Measurements from ENCODE around the gene SLC1A3. TPM values are rescaled to one million over a fixed set of nuclear protein-coding genes. Genes with fewer than 3 reads are reported as not detected.

The SLC1A3 gene
- total RNA-seq, 1 experiment from 2014 or later, result 6.0 TPM

DNA sequence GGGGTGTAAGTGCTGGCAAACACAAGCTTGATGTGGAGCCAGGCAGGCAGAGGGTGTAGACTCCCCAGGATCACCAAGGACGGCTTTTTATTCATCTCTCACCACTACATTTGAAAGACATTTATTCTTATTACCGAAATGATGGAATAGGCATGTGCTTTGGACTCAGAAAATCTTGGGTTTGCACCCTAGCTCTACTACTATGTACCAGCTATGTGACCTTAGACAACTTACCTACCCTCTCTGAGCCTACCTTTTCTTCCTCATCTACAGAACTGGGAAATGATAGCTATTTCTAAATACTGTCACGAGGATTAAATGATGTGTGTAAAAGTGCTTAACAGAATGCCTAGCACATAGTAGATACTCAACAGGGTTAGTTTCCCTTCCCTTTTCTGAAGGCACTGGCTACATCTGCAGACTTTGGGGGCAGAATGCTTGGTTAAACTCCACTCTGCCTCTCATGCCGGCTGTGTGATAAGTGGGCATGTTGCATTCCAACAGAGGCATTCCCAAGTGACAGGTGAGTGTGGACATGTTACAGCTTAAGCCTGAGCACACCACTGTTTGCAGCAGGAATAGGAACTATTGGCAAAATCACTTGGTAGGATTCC lies 94.8 kb downstream of the SLC1A3 start:
- no peak overlapping the region for H3K4me3 Mint-ChIP-seq (ENCODE audit: low read depth, unreplicated experiment)
- no peak overlapping the region for H3K27ac Mint-ChIP-seq (ENCODE audit: unreplicated experiment)
- intact Hi-C loops (cut with micrococcal nuclease; ENCODE audit: unreplicated experiment), result no loop called here
- H3K9me3 Mint-ChIP-seq (ENCODE audit: low read depth, unreplicated experiment), result no peaks in the 10 kb centered on the region
- BruUV-seq (replicated peaks), result no TSS peak
- no peaks in the 10 kb centered on the region for H3K36me3 Mint-ChIP-seq (ENCODE audit: insufficient read depth, unreplicated experiment)
- TF ChIP-seq CTCF (IDR thresholded peaks at IDR 0.05; ENCODE audit: unreplicated experiment), result no peak
- DNase-seq, result no peak
- H3K4me1 Mint-ChIP-seq (ENCODE audit: low read depth, unreplicated experiment), result no peaks in the 10 kb centered on the region
- CTCF ChIA-PET, result interaction anchor here (0.8 to 1.1 kb wide), 2 partner anchors 11 to 311 kb away, joined by 3 to 7 read pairs; no protein-coding TSS in a partner anchor
- H3K27me3 Mint-ChIP-seq (ENCODE audit: unreplicated experiment), result peaks cover 84% of the 10 kb centered on the region

DNA sequence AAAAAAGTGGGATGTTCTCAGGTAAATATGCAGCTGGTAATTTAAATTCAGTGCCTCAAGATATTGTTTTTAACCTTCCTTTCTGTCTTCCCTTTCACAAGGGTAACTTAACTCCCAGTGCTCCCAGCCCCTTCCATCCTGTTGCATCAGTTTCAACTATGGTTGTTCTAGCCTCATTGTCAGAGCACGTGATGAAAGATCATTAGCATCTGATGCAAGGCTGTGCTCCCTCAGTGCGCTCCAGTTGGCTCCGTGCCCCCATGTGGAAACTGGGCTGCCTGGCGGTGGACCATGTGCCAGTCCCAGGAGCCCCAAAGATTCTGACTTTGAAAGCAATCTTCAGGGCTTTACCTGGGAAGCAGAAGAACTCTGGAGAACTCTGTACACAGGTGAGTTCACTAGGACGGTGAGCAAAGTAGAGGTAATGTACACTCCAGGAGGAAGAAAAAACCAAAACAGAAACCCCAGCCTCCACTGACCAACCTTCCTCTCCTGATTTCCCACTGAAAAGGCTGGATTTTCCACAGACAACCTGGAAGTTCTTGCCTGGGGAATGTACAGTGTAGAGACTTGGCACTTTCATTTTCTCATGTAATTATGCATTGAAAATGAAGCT lies 96.9 kb downstream of the SLC1A3 start:
- H3K36me3 Mint-ChIP-seq (ENCODE audit: insufficient read depth, unreplicated experiment), result no peaks in the 10 kb centered on the region
- H3K27ac Mint-ChIP-seq (ENCODE audit: unreplicated experiment), result no peak overlapping the region
- intact Hi-C loops (cut with micrococcal nuclease; ENCODE audit: unreplicated experiment), result no loop called here
- BruUV-seq (replicated peaks), result no TSS peak
- CTCF ChIA-PET, result no interaction called here
- no peak overlapping the region for H3K4me3 Mint-ChIP-seq (ENCODE audit: low read depth, unreplicated experiment)
- no peak for DNase-seq
- no peak for TF ChIP-seq CTCF (IDR thresholded peaks at IDR 0.05; ENCODE audit: unreplicated experiment)
- peaks cover 75% of the 10 kb centered on the region for H3K27me3 Mint-ChIP-seq (ENCODE audit: unreplicated experiment)
- no peaks in the 10 kb centered on the region for H3K4me1 Mint-ChIP-seq (ENCODE audit: low read depth, unreplicated experiment)
- H3K9me3 Mint-ChIP-seq (ENCODE audit: low read depth, unreplicated experiment), result no peaks in the 10 kb centered on the region

GRCh38 chr5:36704131-36704530 lies 97.7 kb downstream of the SLC1A3 start:
- no peaks in the 10 kb centered on the region for H3K9me3 Mint-ChIP-seq (ENCODE audit: low read depth, unreplicated experiment)
- TF ChIP-seq CTCF (IDR thresholded peaks at IDR 0.05; ENCODE audit: unreplicated experiment), result no peak
- BruUV-seq (replicated peaks), result no TSS peak
- H3K27ac Mint-ChIP-seq (ENCODE audit: unreplicated experiment), result no peak overlapping the region
- H3K4me3 Mint-ChIP-seq (ENCODE audit: low read depth, unreplicated experiment), result no peak overlapping the region
- H3K27me3 Mint-ChIP-seq (ENCODE audit: unreplicated experiment), result peaks cover 75% of the 10 kb centered on the region
- intact Hi-C loops (cut with micrococcal nuclease; ENCODE audit: unreplicated experiment), result no loop called here
- CTCF ChIA-PET, result no interaction called here
- H3K36me3 Mint-ChIP-seq (ENCODE audit: insufficient read depth, unreplicated experiment), result no peaks in the 10 kb centered on the region
- no peaks in the 10 kb centered on the region for H3K4me1 Mint-ChIP-seq (ENCODE audit: low read depth, unreplicated experiment)
- DNase-seq, result no peak

- H3K4me3 Mint-ChIP-seq (ENCODE audit: low read depth, unreplicated experiment), result no peak overlapping the region
- TF ChIP-seq CTCF (IDR thresholded peaks at IDR 0.05; ENCODE audit: unreplicated experiment), result no peak
- no peaks in the 10 kb centered on the region for H3K9me3 Mint-ChIP-seq (ENCODE audit: low read depth, unreplicated experiment)
- no peak overlapping the region for H3K27ac Mint-ChIP-seq (ENCODE audit: unreplicated experiment)
- DNase-seq, result no peak
- CTCF ChIA-PET, result no interaction called here
- no peaks in the 10 kb centered on the region for H3K4me1 Mint-ChIP-seq (ENCODE audit: low read depth, unreplicated experiment)
- intact Hi-C loops (cut with micrococcal nuclease; ENCODE audit: unreplicated experiment), result no loop called here
- peaks cover 70% of the 10 kb centered on the region for H3K27me3 Mint-ChIP-seq (ENCODE audit: unreplicated experiment)
- H3K36me3 Mint-ChIP-seq (ENCODE audit: insufficient read depth, unreplicated experiment), result no peaks in the 10 kb centered on the region
- no TSS peak for BruUV-seq (replicated peaks)
Observed at GRCh38 chr5:36705055-36705454, 98.6 kb downstream of the SLC1A3 start.
